GM12878 (cell line): ENCODE measurements around the gene RETREG2.

Experiments used
- CTCF ChIP-seq, 3 experiments: IDR thresholded peaks in 2 of 3; conservative IDR thresholded peaks in 1 of 3; 2 replicates each; pipeline ENCODE4 v1.5.1; 2011; ENCODE audit warnings: low read depth in 3 of 3, low read length in 3 of 3, mild to moderate bottlenecking in 3 of 3, control low read depth in 2 of 3, moderate library complexity in 2 of 3, inconsistent platforms in 1 of 3, mixed read lengths in 1 of 3; ENCODE audit not compliant: control insufficient read depth in 2 of 3, insufficient read depth in 1 of 3; ENCODE audit errors: extremely low read depth in 1 of 3
- EP300 ChIP-seq, 2 experiments: fragments of 150-350 bp in 1 of 2; IDR thresholded peaks; 2 replicates each; pipeline ENCODE4 v1.6.1; 2011 to 2012; ENCODE audit warnings: low read depth in 2 of 2, low read length in 2 of 2, borderline replicate concordance in 1 of 2, improper control_type of control experiment in 1 of 2, inconsistent platforms in 1 of 2; ENCODE audit not compliant: control insufficient read depth in 1 of 2
- FOXM1 ChIP-seq: IDR thresholded peaks from 2 replicates; pipeline ENCODE4 v1.6.1; 2012; ENCODE audit warnings: low read depth, mild to moderate bottlenecking, inconsistent platforms, low read length, moderate library complexity
- HDAC2 ChIP-seq: fragments of 200-600 bp; sonication (generic); IDR thresholded peaks from 2 replicates; pipeline ENCODE4 v1.6.1; 2017
- JUND ChIP-seq: IDR thresholded peaks from 2 replicates; pipeline ENCODE4 v1.6.1; 2012; ENCODE audit warnings: low read depth, mild to moderate bottlenecking, low read length, improper control_type of control experiment, moderate library complexity
- NBN ChIP-seq: fragments of 450-650 bp; IDR thresholded peaks from 2 replicates; pipeline ENCODE4 v1.6.1; 2016
- POLR2AphosphoS5 ChIP-seq: IDR thresholded peaks from 2 replicates; pipeline ENCODE4 v1.6.1; 2011; ENCODE audit warnings: mild to moderate bottlenecking, low read length, inconsistent platforms
- SIX5 ChIP-seq: IDR thresholded peaks from 2 replicates; pipeline ENCODE4 v1.6.1; 2011; ENCODE audit warnings: mild to moderate bottlenecking, low read depth, low read length, moderate library complexity; ENCODE audit not compliant: severe bottlenecking

GRCh38 chr2:219221957-219222518 lies 44.0 kb downstream of the RETREG2 start:
- no peak for TF ChIP-seq EP300 (IDR thresholded peaks at IDR 0.05; ENCODE audit: borderline replicate concordance in 1 of 2, control insufficient read depth in 1 of 2, low read depth in 2 of 2, low read length in 2 of 2)
- TF ChIP-seq JUND: no peak
- TF ChIP-seq NBN: no peak
- no peak for TF ChIP-seq SIX5
- TF ChIP-seq POLR2AphosphoS5: no peak
- no peak for TF ChIP-seq CTCF (IDR thresholded peaks at IDR 0.05 in 2 of 3, conservative IDR thresholded peaks at IDR 0.05 in 1 of 3; ENCODE audit: control insufficient read depth in 2 of 3, extremely low read depth in 1 of 3, insufficient read depth in 1 of 3, low read depth in 3 of 3, low read length in 3 of 3)
- TF ChIP-seq FOXM1: no peak
- no peak for TF ChIP-seq HDAC2
